ENCODE results near the gene TMBIM6. TPM values are rescaled to one million over a fixed set of nuclear protein-coding genes. Genes with fewer than 3 reads are reported as not detected.

Gene TMBIM6
- polyA plus RNA-seq, 1 of the 3 experiments (the other 2 are of a cell fraction) = 290 TPM

DNA sequence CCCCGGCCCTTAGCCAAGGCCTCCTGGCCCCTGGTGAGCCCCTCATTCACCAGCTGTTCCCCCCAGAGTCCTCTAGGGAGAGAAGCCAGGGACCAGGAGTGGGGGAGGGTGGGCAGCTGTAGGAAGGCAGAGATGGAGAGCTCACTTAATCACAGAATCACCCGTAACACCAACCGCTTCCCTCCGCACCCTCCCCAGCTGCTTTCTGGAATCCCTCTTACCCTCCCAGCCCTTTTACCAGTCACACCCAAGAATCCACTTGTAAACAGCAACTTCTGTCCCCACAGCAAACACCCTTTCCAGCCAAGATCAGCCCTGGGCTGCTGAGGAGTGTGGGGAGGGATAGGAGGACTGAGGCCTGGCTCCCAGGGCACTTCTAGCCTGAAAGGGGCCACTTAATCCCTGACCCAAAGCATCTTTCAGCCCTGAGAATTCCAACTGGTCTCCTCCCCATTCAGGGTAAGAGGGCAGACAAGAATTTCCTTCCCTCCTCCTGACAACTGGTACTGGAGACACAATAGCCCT, 68.1 kb downstream of the TMBIM6 start:
- no peak overlapping the region for H3K9ac ChIP-seq
- H3K27ac ChIP-seq (ENCODE audit: low read depth in 2 of 2, low read length in 1 of 2) = no peak overlapping the region
- H3K79me2 ChIP-seq (ENCODE audit: insufficient read depth) = peaks cover 31% of the 10 kb centered on the region
- H3K27me3 ChIP-seq (ENCODE audit: insufficient read depth) = no peaks in the 10 kb centered on the region
- TF ChIP-seq RXRA (IDR thresholded peaks at IDR 0.05; ENCODE audit: borderline replicate concordance, low read depth) = no peak
- TF ChIP-seq EZH2phosphoT487 (IDR thresholded peaks at IDR 0.05; ENCODE audit: borderline replicate concordance, low read depth) = no peak
- TF ChIP-seq, protein P1, sequence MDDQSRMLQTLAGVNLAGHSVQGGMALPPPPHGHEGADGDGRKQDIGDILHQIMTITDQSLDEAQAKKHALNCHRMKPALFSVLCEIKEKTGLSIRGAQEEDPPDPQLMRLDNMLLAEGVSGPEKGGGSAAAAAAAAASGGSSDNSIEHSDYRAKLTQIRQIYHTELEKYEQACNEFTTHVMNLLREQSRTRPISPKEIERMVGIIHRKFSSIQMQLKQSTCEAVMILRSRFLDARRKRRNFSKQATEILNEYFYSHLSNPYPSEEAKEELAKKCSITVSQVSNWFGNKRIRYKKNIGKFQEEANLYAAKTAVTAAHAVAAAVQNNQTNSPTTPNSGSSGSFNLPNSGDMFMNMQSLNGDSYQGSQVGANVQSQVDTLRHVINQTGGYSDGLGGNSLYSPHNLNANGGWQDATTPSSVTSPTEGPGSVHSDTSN (IDR thresholded peaks at IDR 0.05) = no peak
- TF ChIP-seq, protein P2, sequence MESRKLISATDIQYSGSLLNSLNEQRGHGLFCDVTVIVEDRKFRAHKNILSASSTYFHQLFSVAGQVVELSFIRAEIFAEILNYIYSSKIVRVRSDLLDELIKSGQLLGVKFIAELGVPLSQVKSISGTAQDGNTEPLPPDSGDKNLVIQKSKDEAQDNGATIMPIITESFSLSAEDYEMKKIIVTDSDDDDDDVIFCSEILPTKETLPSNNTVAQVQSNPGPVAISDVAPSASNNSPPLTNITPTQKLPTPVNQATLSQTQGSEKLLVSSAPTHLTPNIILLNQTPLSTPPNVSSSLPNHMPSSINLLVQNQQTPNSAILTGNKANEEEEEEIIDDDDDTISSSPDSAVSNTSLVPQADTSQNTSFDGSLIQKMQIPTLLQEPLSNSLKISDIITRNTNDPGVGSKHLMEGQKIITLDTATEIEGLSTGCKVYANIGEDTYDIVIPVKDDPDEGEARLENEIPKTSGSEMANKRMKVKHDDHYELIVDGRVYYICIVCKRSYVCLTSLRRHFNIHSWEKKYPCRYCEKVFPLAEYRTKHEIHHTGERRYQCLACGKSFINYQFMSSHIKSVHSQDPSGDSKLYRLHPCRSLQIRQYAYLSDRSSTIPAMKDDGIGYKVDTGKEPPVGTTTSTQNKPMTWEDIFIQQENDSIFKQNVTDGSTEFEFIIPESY (IDR thresholded peaks at IDR 0.05; ENCODE audit: borderline replicate concordance, low read depth) = no peak
- no peak for TF ChIP-seq MEF2A (IDR thresholded peaks at IDR 0.05; ENCODE audit: borderline replicate concordance, low read depth)
- TF ChIP-seq FOSL2 (IDR thresholded peaks at IDR 0.05; ENCODE audit: borderline replicate concordance, low read depth) = no peak
- TF ChIP-seq GATA2 (CRISPR knock-in tag; IDR thresholded peaks at IDR 0.05) = no peak
- TF ChIP-seq, protein P3, sequence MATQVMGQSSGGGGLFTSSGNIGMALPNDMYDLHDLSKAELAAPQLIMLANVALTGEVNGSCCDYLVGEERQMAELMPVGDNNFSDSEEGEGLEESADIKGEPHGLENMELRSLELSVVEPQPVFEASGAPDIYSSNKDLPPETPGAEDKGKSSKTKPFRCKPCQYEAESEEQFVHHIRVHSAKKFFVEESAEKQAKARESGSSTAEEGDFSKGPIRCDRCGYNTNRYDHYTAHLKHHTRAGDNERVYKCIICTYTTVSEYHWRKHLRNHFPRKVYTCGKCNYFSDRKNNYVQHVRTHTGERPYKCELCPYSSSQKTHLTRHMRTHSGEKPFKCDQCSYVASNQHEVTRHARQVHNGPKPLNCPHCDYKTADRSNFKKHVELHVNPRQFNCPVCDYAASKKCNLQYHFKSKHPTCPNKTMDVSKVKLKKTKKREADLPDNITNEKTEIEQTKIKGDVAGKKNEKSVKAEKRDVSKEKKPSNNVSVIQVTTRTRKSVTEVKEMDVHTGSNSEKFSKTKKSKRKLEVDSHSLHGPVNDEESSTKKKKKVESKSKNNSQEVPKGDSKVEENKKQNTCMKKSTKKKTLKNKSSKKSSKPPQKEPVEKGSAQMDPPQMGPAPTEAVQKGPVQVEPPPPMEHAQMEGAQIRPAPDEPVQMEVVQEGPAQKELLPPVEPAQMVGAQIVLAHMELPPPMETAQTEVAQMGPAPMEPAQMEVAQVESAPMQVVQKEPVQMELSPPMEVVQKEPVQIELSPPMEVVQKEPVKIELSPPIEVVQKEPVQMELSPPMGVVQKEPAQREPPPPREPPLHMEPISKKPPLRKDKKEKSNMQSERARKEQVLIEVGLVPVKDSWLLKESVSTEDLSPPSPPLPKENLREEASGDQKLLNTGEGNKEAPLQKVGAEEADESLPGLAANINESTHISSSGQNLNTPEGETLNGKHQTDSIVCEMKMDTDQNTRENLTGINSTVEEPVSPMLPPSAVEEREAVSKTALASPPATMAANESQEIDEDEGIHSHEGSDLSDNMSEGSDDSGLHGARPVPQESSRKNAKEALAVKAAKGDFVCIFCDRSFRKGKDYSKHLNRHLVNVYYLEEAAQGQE (IDR thresholded peaks at IDR 0.05; ENCODE audit: low read depth, low read length) = no peak
- TF ChIP-seq, protein P4, sequence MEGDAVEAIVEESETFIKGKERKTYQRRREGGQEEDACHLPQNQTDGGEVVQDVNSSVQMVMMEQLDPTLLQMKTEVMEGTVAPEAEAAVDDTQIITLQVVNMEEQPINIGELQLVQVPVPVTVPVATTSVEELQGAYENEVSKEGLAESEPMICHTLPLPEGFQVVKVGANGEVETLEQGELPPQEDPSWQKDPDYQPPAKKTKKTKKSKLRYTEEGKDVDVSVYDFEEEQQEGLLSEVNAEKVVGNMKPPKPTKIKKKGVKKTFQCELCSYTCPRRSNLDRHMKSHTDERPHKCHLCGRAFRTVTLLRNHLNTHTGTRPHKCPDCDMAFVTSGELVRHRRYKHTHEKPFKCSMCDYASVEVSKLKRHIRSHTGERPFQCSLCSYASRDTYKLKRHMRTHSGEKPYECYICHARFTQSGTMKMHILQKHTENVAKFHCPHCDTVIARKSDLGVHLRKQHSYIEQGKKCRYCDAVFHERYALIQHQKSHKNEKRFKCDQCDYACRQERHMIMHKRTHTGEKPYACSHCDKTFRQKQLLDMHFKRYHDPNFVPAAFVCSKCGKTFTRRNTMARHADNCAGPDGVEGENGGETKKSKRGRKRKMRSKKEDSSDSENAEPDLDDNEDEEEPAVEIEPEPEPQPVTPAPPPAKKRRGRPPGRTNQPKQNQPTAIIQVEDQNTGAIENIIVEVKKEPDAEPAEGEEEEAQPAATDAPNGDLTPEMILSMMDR (IDR thresholded peaks at IDR 0.05) = no peak
- TF ChIP-seq RCOR1 (IDR thresholded peaks at IDR 0.05; ENCODE audit: low read length) = no peak
- no peak for TF ChIP-seq RAD21 (IDR thresholded peaks at IDR 0.05; ENCODE audit: low read length)
- no peak for TF ChIP-seq NFIC (IDR thresholded peaks at IDR 0.05; ENCODE audit: borderline replicate concordance)
- no peaks in the 10 kb centered on the region for H3F3A ChIP-seq (replicated peaks; ENCODE audit: insufficient read depth)
- ChIA-PET POLR2A (no interaction called here), CTCF (interaction anchor here (0.7 to 0.9 kb wide), 2 partner anchors 9 kb away, joined by 3 to 4 read pairs; no protein-coding TSS in a partner anchor)
- H2AFZ ChIP-seq (ENCODE audit: low read depth) = no peak overlapping the region
- no peak overlapping the region for H3K4me2 ChIP-seq
- no peak for DNase-seq
- no peaks in the 10 kb centered on the region for H3K4me1 ChIP-seq (ENCODE audit: control insufficient read depth in 1 of 2, insufficient read depth in 2 of 2, low read depth in 1 of 2, low read length in 1 of 2)
- no peaks in the 10 kb centered on the region for H3K9me2 ChIP-seq
- H3K36me3 ChIP-seq (replicated peaks in 1 of 2; ENCODE audit: control insufficient read depth in 1 of 2, insufficient read depth in 2 of 2, low read length in 1 of 2) = peaks cover 5 to 32% of the 10 kb centered on the region in 2 experiments
- no peaks in the 10 kb centered on the region for H3K9me3 ChIP-seq
- H4K20me1 ChIP-seq (ENCODE audit: insufficient read depth) = peaks cover 27% of the 10 kb centered on the region
- 97% methylated on average over 4 of the region's 4 CpGs for WGBS (ENCODE audit: low lambda C conversion rate)
- no peak overlapping the region for H3K4me3 ChIP-seq (ENCODE audit: low read depth in 2 of 2, low read length in 1 of 2)

All from SK-N-SH (cell line).